K562 (cell line): ENCODE results near the gene FANCD2. TPM values are rescaled to one million over a fixed set of nuclear protein-coding genes. Genes with fewer than 3 reads are reported as not detected.
A peak's percentile ranks its signal among the peaks of the same experiment; 100 is the strongest.

ENCODE experiments used
- ADNP ChIP-seq: fragments of 200-800 bp; sonication (Bioruptor generic); IDR thresholded peaks from 2 replicates; pipeline ENCODE4 v1.6.1; 2016; ENCODE audit warnings: missing genetic modification characterization, missing compliant biosample characterization
- DDX20 ChIP-seq: fragments of 450-650 bp; IDR thresholded peaks from 2 replicates; pipeline ENCODE4 v1.6.1; 2016; ENCODE audit warnings: missing genetic modification characterization, low read depth, mild to moderate bottlenecking, missing compliant biosample characterization, moderate library complexity
- DPF2 ChIP-seq: fragments of 450-650 bp; IDR thresholded peaks from 2 replicates; pipeline ENCODE4 v1.6.1; 2016
- E4F1 ChIP-seq: fragments of 250-450 bp; sonication (Bioruptor Pico); IDR thresholded peaks from 2 replicates; pipeline ENCODE4 v1.5.0; 2021; ENCODE audit warnings: mild to moderate bottlenecking, borderline replicate concordance
- HDGF ChIP-seq: fragments of 450-650 bp; IDR thresholded peaks from 2 replicates; pipeline ENCODE4 v1.6.1; 2016
- ILK ChIP-seq: fragments of 450-650 bp; IDR thresholded peaks from 2 replicates; pipeline ENCODE4 v1.6.1; 2016; ENCODE audit warnings: missing genetic modification characterization, low read depth, mild to moderate bottlenecking, missing compliant biosample characterization, moderate library complexity, borderline replicate concordance
- MNT ChIP-seq, 2 experiments: fragments of 450-650 bp; conservative IDR thresholded peaks; 2 replicates each; pipeline ENCODE4 v1.6.1; 2017; ENCODE audit warnings: mild to moderate bottlenecking in 2 of 2, moderate library complexity in 2 of 2
- SMC3 ChIP-seq: conservative IDR thresholded peaks from 2 replicates; pipeline ENCODE4 v1.6.1; 2011; ENCODE audit warnings: low read depth, low read length, improper control_type of control experiment; ENCODE audit not compliant: insufficient read depth
- U2AF2 ChIP-seq: fragments of 200-400 bp; formaldehyde crosslinking; optimal IDR thresholded peaks from 2 replicates; pipeline ENCODE3; 2017; ENCODE audit warnings: low read depth, mild to moderate bottlenecking, low read length
- ZC3H4 ChIP-seq: sonication (generic); formaldehyde crosslinking; IDR thresholded peaks from 2 replicates; pipeline ENCODE4 v1.9.0; 2021; ENCODE audit warnings: missing genetic modification reagents, borderline replicate concordance
- ZNF384 ChIP-seq: IDR thresholded peaks from 2 replicates; pipeline ENCODE4 v1.6.1; 2012; ENCODE audit warnings: low read depth, low read length, improper control_type of control experiment
- ZNF766 ChIP-seq: fragments of 200-800 bp; sonication (Bioruptor generic); conservative IDR thresholded peaks from 2 replicates; pipeline ENCODE4 v1.6.1; 2016; ENCODE audit warnings: missing genetic modification characterization, missing compliant biosample characterization
- polyA plus RNA-seq, 8 experiments: library from polyadenylated mRNA; depleted of rRNA in 4 of 8; stranded (reverse) in 5 of 8; unstranded in 3 of 8; fragments of >200 nt; fragmentation: Nextera tagmentation in 2 of 8; fragmentation: Illumina TruSeq in 1 of 8; extraction: Ambion mirVana in 2 of 8; extraction: Trizol in 1 of 8; gene quantifications; 2 replicates each; pipeline versions ENCODE4 v1.2.1 to v1.2.3, GENCODE V29; 2011 to 2014; ENCODE audit warnings: inconsistent platforms in 1 of 8, missing spikeins in 1 of 8
- total RNA-seq, 7 experiments: library from RNA; depleted of rRNA in 6 of 7; stranded (reverse); fragments of >200 nt in 6 of 7; fragmentation: Illumina TruSeq in 2 of 7; extraction: Trizol in 2 of 7; gene quantifications; 2 replicates each; pipeline versions ENCODE4 v1.2.1 to v1.2.3, GENCODE V29; 2011 to 2021; ENCODE audit warnings: low replicate concordance in 1 of 7
- TF ChIP-seq, protein P1 (sequence below), 2 experiments: fragments of 450-650 bp in 1 of 2; sonication (generic) in 1 of 2; formaldehyde crosslinking in 1 of 2; IDR thresholded peaks in 1 of 2; conservative IDR thresholded peaks in 1 of 2; 2 replicates each; pipeline versions ENCODE4 v1.6.1 to v1.8.1; 2016 to 2023; ENCODE audit warnings: mild to moderate bottlenecking in 2 of 2, moderate library complexity in 2 of 2, inconsistent platforms in 1 of 2, missing genetic modification reagents in 1 of 2
- TF ChIP-seq, protein P2 (sequence below): fragments of 450-650 bp; IDR thresholded peaks from 2 replicates; pipeline ENCODE4 v1.6.1; 2017; ENCODE audit warnings: antibody characterized with exemption, mild to moderate bottlenecking

FANCD2 gene
- total and polyA plus RNA-seq, 9 of the 15 experiments (the other 6 are each of a cell fraction or from before 2014, with no cell fraction given) = 59.4 to 137 (median 96.1) TPM

DNA sequence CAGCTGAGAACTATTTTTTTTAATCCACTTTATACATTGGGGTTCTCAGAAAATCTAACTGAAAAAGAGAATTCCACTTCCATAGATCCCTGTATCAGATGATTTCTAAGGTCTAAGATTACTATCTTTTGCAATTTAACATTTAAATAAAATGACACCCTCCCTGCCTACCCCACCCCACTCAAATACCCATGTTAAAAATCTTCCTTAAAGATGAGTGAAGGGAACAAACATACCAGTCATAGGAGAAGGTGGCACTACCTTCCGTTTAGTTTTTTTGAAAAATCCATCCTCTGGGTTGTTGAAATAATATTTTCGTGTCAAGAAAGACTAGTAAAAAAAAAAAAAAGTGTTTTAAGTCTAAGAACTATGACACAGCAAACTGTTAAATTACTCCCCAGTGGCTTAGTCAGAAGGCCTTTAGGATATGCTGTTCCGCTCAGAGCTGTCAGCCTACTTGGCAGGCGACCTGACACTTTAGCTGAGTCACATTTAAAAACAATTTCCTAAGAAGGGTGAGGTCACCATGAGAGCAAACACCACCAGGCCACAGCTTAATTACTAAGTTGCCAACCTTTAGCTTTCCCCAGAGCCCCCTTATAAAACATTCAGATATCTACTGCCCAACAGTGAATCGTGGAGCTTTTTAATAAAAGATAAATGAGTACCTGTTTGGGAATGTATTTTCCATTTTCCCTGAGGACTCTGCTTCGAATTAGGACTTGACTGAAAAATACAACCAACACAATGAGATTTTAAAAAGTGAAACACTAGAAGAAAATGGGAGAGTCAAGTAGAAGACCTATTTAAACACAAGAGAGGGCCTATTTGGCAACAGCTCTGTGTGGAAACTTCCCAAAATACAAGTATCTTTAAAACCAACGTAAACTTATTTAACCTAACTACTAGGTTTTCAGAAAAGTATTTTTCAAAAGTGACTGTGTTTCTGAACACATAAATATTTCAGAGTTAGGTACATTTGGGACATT lies 49.2 kb upstream of the FANCD2 start (continued):
- peak; percentile 20; the same call in 1 of the 2 replicates for TF ChIP-seq DDX20 (tag)
- TF ChIP-seq, protein P1, sequence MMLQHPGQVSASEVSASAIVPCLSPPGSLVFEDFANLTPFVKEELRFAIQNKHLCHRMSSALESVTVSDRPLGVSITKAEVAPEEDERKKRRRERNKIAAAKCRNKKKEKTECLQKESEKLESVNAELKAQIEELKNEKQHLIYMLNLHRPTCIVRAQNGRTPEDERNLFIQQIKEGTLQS (IDR thresholded peaks at IDR 0.05) = peak; percentile 99
- TF ChIP-seq, protein P1 (CRISPR knock-in tag; conservative IDR thresholded peaks at IDR 0.05) = peak; percentile 96
- 0 out of 2 replicates have a peak, but pooled peaks have one; percentile 12 for TF ChIP-seq ADNP (tag)
- peak; percentile 78 for TF ChIP-seq ZNF766 (CRISPR knock-in tag)
- TF ChIP-seq DPF2 = peak; percentile 98
- TF ChIP-seq HDGF = peak; percentile 66
- peak; percentile 64 to 78 for TF ChIP-seq MNT (conservative IDR thresholded peaks at IDR 0.05)
- peak; percentile 67 for TF ChIP-seq ILK
- TF ChIP-seq, protein P2, sequence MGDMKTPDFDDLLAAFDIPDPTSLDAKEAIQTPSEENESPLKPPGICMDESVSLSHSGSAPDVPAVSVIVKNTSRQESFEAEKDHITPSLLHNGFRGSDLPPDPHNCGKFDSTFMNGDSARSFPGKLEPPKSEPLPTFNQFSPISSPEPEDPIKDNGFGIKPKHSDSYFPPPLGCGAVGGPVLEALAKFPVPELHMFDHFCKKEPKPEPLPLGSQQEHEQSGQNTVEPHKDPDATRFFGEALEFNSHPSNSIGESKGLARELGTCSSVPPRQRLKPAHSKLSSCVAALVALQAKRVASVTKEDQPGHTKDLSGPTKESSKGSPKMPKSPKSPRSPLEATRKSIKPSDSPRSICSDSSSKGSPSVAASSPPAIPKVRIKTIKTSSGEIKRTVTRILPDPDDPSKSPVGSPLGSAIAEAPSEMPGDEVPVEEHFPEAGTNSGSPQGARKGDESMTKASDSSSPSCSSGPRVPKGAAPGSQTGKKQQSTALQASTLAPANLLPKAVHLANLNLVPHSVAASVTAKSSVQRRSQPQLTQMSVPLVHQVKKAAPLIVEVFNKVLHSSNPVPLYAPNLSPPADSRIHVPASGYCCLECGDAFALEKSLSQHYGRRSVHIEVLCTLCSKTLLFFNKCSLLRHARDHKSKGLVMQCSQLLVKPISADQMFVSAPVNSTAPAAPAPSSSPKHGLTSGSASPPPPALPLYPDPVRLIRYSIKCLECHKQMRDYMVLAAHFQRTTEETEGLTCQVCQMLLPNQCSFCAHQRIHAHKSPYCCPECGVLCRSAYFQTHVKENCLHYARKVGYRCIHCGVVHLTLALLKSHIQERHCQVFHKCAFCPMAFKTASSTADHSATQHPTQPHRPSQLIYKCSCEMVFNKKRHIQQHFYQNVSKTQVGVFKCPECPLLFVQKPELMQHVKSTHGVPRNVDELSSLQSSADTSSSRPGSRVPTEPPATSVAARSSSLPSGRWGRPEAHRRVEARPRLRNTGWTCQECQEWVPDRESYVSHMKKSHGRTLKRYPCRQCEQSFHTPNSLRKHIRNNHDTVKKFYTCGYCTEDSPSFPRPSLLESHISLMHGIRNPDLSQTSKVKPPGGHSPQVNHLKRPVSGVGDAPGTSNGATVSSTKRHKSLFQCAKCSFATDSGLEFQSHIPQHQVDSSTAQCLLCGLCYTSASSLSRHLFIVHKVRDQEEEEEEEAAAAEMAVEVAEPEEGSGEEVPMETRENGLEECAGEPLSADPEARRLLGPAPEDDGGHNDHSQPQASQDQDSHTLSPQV = peak; percentile 98
- peak; percentile 98 for TF ChIP-seq ZNF384
- 0 out of 2 replicates have a peak, but pooled peaks have one; percentile 17 for TF ChIP-seq SMC3
- TF ChIP-seq ZC3H4 (CRISPR knock-in tag) = no peak
- TF ChIP-seq E4F1 (CRISPR knock-in tag) = 0 out of 2 replicates have a peak, but pooled peaks have one; percentile 67
- no peak for TF ChIP-seq U2AF2
